ENCODE data around the gene SLCO4A1.
A peak's percentile ranks its signal among the peaks of the same experiment; 100 is the strongest.

Gene SLCO4A1

DNA sequence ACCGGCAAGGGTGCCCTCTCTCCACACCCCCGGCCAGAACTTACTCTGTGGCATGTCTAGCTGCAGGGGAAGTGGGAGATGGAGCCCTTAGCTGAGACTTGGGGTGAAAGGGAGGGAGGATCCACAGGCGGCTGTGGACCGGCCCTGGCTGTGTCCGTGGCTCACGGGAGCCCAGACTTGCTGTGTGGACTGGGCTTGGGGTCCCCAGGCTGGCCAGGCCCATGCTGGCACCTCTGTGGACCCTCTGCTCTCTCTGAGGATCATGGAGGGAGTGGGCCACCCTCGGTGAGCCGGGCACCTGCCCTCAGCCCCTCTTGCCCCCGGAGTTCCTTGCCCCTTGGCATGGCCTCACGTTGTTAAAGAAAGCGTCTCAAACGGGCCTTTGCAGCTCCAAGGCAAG lies 57.4 kb downstream of the SLCO4A1 start:
- DNase-seq (ENCODE audit: low read depth) = no peak
- no peak overlapping the region for H3K4me3 ChIP-seq (ENCODE audit: low read depth, low read length)

DNA sequence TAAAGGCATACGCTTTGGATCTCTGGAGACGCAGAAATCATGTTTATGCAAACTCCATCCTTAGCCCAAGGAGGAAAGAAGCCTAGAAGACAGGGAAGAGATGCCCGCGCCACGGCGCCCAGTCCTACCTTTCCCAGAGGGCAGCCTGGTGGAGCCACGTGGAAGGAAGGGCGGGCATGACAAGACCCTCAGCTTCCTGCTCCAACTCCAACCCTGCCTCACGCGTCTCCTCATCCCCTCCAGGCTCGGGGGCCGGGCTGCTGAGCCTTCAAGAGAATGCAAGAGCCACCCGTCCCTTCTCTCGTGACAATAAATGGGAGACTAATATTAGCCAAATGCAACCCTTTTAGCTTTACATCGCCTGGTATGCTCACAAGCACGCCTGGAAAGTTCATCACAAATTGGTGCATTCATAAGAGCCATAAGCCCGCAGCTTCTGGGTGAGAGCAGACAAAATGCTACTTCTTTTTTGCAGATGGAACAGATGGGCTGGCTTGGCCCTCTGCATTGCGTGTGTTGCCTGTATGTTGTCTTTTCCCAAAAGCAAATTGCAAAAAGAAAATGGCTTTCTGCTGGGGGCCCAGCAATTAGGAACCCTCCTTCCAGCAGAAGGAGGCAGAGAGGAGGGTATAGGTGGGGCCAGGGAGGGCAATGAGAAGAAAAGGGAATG lies 58.1 kb downstream of the SLCO4A1 start:
- TF ChIP-seq, protein P1, sequence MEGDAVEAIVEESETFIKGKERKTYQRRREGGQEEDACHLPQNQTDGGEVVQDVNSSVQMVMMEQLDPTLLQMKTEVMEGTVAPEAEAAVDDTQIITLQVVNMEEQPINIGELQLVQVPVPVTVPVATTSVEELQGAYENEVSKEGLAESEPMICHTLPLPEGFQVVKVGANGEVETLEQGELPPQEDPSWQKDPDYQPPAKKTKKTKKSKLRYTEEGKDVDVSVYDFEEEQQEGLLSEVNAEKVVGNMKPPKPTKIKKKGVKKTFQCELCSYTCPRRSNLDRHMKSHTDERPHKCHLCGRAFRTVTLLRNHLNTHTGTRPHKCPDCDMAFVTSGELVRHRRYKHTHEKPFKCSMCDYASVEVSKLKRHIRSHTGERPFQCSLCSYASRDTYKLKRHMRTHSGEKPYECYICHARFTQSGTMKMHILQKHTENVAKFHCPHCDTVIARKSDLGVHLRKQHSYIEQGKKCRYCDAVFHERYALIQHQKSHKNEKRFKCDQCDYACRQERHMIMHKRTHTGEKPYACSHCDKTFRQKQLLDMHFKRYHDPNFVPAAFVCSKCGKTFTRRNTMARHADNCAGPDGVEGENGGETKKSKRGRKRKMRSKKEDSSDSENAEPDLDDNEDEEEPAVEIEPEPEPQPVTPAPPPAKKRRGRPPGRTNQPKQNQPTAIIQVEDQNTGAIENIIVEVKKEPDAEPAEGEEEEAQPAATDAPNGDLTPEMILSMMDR (conservative IDR thresholded peaks at IDR 0.05; ENCODE audit: low read depth, low read length) = no peak
- no peak for DNase-seq (ENCODE audit: low read depth)
- H3K4me3 ChIP-seq (ENCODE audit: low read depth, low read length) = no peak overlapping the region

More for the DNA sequence above, 57.4 kb downstream of the SLCO4A1 start:
- TF ChIP-seq, protein P1 (conservative IDR thresholded peaks at IDR 0.05; ENCODE audit: low read depth, low read length) = no peak

DNA sequence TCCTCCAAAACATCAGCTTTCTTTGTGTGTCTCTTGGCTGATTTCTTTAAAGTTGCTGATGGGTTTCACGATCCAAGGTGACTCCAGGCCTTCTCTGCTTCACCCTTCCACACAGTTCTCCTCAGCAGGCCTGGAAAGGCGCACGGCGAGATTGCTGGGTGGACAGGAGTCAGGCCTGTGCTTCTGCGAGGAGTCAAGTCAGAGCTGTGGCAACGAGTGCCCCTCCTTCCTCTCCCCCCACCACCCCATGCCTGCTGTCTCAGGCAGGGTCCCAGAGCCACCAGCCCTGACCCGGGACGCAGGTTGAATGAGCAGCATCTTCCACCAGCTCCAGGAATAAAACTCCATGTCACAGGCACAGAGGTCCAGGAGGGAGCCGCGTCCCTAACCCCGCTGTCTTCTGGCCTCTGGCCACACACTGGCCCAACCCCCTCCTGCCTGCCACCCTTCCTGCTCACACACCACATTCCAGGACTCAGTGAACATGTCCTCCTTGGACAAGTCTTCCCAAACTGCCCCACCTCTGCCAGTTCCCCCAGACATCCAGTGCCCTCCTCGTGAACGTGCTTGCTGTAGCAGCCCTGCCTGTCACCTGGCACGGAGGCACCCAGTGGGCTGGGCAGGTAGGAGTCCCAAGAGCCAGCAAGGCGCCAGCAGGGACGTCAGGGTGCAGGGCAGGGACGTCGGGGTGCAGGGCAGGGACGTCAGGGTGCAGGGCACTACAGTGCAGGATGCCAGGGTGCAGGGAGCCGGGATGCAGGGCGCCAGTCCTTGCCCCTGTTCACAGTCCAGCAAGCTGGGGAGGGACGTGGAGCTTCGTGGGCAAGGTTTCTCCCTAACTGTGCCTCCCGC lies 59.1 kb downstream of the SLCO4A1 start:
- H3K4me3 ChIP-seq (ENCODE audit: low read depth, low read length) = no peak overlapping the region
- no peak for DNase-seq (ENCODE audit: low read depth)
- TF ChIP-seq, protein P1 (conservative IDR thresholded peaks at IDR 0.05; ENCODE audit: low read depth, low read length) = no peak

DNA sequence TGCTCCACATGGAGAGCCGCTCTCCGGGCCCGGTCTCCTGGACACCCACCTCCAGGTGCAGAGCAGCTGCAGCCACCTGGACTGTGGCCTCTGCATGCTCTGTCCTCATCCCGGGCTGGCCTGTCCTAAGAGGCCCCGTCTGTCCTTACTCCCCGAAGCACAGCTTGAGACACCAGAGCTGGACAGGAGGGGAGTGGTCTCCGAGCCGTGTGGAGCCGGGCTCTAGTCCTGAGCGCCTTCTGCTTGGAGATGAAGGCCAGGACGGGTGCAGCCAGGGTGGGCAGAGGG lies 59.7 kb downstream of the SLCO4A1 start:
- TF ChIP-seq, protein P1 (conservative IDR thresholded peaks at IDR 0.05; ENCODE audit: low read depth, low read length) = no peak
- DNase-seq (ENCODE audit: low read depth) = no peak
- no peak overlapping the region for H3K4me3 ChIP-seq (ENCODE audit: low read depth, low read length)

DNA sequence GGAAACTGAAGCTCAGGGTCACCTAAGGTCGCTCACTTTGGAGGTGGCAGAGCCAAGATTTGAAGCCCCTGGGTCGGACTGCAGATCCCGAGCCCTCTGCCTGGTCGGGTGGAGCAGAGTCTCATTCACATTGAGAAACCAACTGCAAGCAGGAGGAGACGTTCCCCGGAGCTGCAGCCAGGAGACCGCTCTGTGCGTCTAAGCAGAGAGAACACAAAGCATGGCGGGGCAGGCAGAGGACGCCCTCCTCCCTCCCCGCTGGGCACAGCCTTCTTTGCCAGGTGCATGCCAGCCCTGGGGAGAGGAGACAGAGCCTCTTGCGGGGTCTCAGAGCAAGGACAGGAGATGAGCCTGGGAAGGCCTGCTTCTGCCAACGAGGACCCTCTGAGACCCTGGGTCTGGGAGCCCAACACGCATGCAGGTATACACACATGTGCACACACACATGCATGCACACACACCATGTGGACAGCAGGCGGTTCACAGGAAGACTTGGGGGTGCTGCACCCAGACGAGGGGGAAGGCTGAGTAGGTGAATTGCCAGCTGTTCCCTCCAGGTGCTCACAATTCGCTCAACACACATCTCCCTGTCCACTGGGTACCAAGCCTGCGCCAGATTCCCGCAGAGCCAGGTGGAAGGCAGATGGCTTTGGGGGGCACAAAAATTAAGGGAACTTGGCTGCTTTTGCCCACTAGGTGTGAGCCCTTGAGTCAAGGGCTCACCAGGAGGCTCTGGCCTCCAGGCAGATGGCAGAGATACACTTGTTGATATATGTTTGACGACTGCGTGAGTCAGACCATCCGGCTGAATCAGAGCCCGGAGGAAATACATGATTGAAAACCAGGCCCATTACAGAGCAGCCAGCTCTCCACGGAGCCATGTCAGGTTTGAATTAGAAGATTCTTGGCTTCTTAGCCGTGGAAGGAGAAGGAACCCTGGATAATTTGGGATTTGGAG lies 60.9 kb downstream of the SLCO4A1 start:
- no peak overlapping the region for H3K4me3 ChIP-seq (ENCODE audit: low read depth, low read length)
- DNase-seq (ENCODE audit: low read depth) = peak; percentile 80
- TF ChIP-seq, protein P1 (conservative IDR thresholded peaks at IDR 0.05; ENCODE audit: low read depth, low read length) = peak; percentile 42

DNA sequence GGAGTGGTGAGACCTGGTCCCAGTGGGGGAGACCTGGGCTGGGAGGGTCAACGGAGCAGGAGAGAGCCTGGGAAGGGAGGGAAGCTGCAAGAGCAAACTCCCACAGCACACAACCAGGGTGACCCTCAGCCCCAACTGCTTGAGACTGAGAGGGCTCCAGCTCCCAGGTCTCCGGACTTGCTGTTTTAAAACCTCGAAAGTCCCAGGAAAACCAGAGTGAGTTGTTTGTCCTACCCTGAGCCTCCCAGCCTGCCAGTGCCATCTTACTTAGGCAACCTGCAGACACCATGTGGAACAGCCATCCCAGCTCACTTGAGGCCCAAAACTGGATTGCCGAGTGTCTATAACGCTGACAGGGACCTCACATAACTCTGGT lies 61.5 kb downstream of the SLCO4A1 start:
- TF ChIP-seq, protein P1 (conservative IDR thresholded peaks at IDR 0.05; ENCODE audit: low read depth, low read length) = no peak
- H3K4me3 ChIP-seq (ENCODE audit: low read depth, low read length) = no peak overlapping the region
- DNase-seq (ENCODE audit: low read depth) = no peak
